ENCODE measurements around the gene LRRC32.

GRCh38 chr11:76609736-76610370 lies 60.7 kb downstream of the LRRC32 start:
- TF ChIP-seq CTCF (conservative IDR thresholded peaks at IDR 0.05 in 1 of 2, IDR thresholded peaks at IDR 0.05 in 1 of 2; ENCODE audit: low read depth in 1 of 2, low read length in 2 of 2), result no peak
- no peak for TF ChIP-seq EZH2 (IDR thresholded peaks at IDR 0.05; ENCODE audit: low read length, missing control alignments)
